OCI-LY3 (cell line): ENCODE measurements around the gene C4A.

Source experiments
- CTCF ChIP-seq: fragments of 200-600, 300-600 bp; sonication (generic); IDR thresholded peaks from 2 replicates; pipeline ENCODE4 v1.5.1; 2014; ENCODE audit warnings: antibody characterized with exemption, low read length, low read depth
- EZH2phosphoT487 ChIP-seq: fragments of 200-600 bp; shearing (Covaris generic); IDR thresholded peaks from 2 replicates; pipeline ENCODE4 v1.6.1; 2018; ENCODE audit warnings: antibody characterized with exemption, mixed run types, low read depth

- TF ChIP-seq CTCF (no peak), EZH2phosphoT487 (no peak)
These were observed 3.0 kb upstream of the C4A start for GRCh38 chr6:31978831-31979230.
